Heart left ventricle (tissue), 16 donors: ENCODE results near the gene ZNF839. TPM values are rescaled to one million over a fixed set of nuclear protein-coding genes. Genes with fewer than 3 reads are reported as not detected.
"Not testable (repeated sequence)": the region's sequence is repeated elsewhere in the genome, so short reads cannot be mapped to it uniquely, and the experiment has no call there.

Experiments
- ATAC-seq, 4 donors: fragments of 200-7000 bp; cut with Tn5 transposase; one replicate each; pipeline ENCODE4 v1.9.1; 2020 to 2022; ENCODE audit warnings: moderate library complexity in 4 of 4, mild to moderate bottlenecking in 3 of 4, moderate number of reproducible peaks in 1 of 4
- DNase-seq, 5 donors: peaks; one replicate each; pipeline ENCODE4 v3.0.0-alpha.2; 2020
- H3K27ac ChIP-seq, 12 donors: fragments of 200-600 bp; sonication (generic) in 4 of 12; one replicate each; pipeline versions ENCODE4 v1.5.0 to v1.8.0; 2016 to 2022; ENCODE audit warnings: mild to moderate bottlenecking in 2 of 12
- H3K27me3 ChIP-seq, 9 donors: fragments of 200-600 bp; sonication (generic) in 2 of 9; one replicate each; pipeline versions ENCODE4 v1.5.1 to v1.8.0; 2016 to 2022; ENCODE audit warnings: mild to moderate bottlenecking in 3 of 9
- H3K36me3 ChIP-seq, 9 donors: fragments of 200-600 bp; sonication (generic) in 2 of 9; one replicate each; pipeline versions ENCODE4 v1.5.0 to v1.8.0; 2018 to 2022; ENCODE audit warnings: mild to moderate bottlenecking in 2 of 9
- H3K4me1 ChIP-seq, 12 donors: fragments of 200-600 bp; sonication (generic) in 4 of 12; one replicate each; pipeline versions ENCODE4 v1.5.0 to v1.8.0; 2016 to 2022; ENCODE audit warnings: mild to moderate bottlenecking in 3 of 12
- H3K4me3 ChIP-seq, 12 donors: fragments of 200-600 bp; sonication (generic) in 4 of 12; one replicate each; pipeline versions ENCODE4 v1.5.0 to v1.8.0; 2017 to 2022; ENCODE audit warnings: mild to moderate bottlenecking in 9 of 12, moderate library complexity in 4 of 12
- H3K9me3 ChIP-seq, 12 donors: fragments of 200-600 bp; sonication (generic) in 4 of 12; one replicate each; pipeline versions ENCODE4 v1.5.0 to v1.8.0; 2016 to 2022; ENCODE audit warnings: mild to moderate bottlenecking in 1 of 12
- CTCF ChIP-seq, 12 donors: fragments of 200-600 bp; sonication (generic) in 4 of 12; IDR thresholded peaks; one replicate each; pipeline versions ENCODE4 v1.5.0 to v1.8.0; 2018 to 2022; ENCODE audit warnings: antibody characterized with exemption in 12 of 12, mild to moderate bottlenecking in 5 of 12
- POLR2A ChIP-seq, 2 donors: fragments of 450-650 bp; IDR thresholded peaks; one replicate each; pipeline ENCODE4 v1.6.1; 2017; ENCODE audit warnings: antibody characterized with exemption in 2 of 2, mild to moderate bottlenecking in 2 of 2, moderate library complexity in 2 of 2
- WGBS, 4 donors: extraction: QIAGEN DNeasy Blood & Tissue Kit in 2 of 4; methylation state at CpG; one replicate each; pipeline versions ENCODE4 v1.1.5 to v1.1.7; 2013 to 2018; 5-methylcytosine and 5-hydroxymethylcytosine counted together
- intact Hi-C, 10 donors: fragments of 100-400 bp; cut with DNase I; formaldehyde crosslinking; loops; one replicate each; pipeline versions ENCODE4 v1.11.1 to v1.14.2; 2022
- polyA plus RNA-seq, 2 donors: library from polyadenylated mRNA; stranded (reverse); fragments of 200-250 nt; gene quantifications; one replicate each; pipeline ENCODE4 v1.2.3, GENCODE V29; 2013
- total RNA-seq, 9 donors: library from RNA; depleted of rRNA in 2 of 9; stranded (reverse); fragments of >200 nt in 2 of 9; fragmentation: NEBNext Ultra II Directional in 3 of 9; extraction: Animal tissue kit (Norgen Biotek cat#: 25700) in 3 of 9; gene quantifications; one replicate each; pipeline versions ENCODE4 v1.1.0 to v1.2.4, GENCODE V29; 2016 to 2023
- donor health status: ischemic (EF 13 %, LVEDD 7.1; RV severe dilation, severe dysfunction).
- donor health status: healthy with polysubstance abuse.
- donor health status: DM: no; HTN: yes; CAD: no.
- donor health status: DM: no; HTN: no; CAD: no.
- donor health status: ischemic (EF 25% LVEDD 6.9; RV normal size, moderate dysfunction).
- donor health status: ischemic (EF 25% LVEDD 5.7; RV mildly dilated, moderate dysfunction).
- donor health status: healthy.
- donor health status: DM: yes; HTN: yes; CAD: no.
- donor health status: ischemic (EF 35%, LVEDD 5.7; RV mildly dilated, moderate dysfunction).
- donor health status: nonischemic (EF 11% LVEDD 7.7; RV severe dilation, severe dysfunction).
- donor health status: DM: yes; HTN: yes; CAD: no.
- donor health status: PGD.
- donor health status: ischemic (EF 29% LVEDD 5.4; RV normal size, mild dysfunction).
- donor health status: nonischemic (EF 23%, LVEDD 6.1; RV moderate dilation, normal function).

Gene ZNF839
- total and polyA plus RNA-seq, 11 donors, result 4.3 to 12.3 (median 8.7) TPM

GRCh38 chr14:102351023-102351422 lies 31.5 kb downstream of the ZNF839 start:
- no peaks in the 10 kb centered on the region for H3K27me3 ChIP-seq
- no peaks in the 10 kb centered on the region for H3K9me3 ChIP-seq
- DNase-seq (peak in 4 of 5 donors; percentile 49 to 69 (median 60)), ATAC-seq (peak; percentile 36 to 94 (median 65))
- intact Hi-C loops, result no loop called here
- peaks cover 0 to 24% (median 11%) of the 10 kb centered on the region in 12 donors for H3K4me1 ChIP-seq
- TF ChIP-seq CTCF (IDR thresholded peaks at IDR 0.05) (no peak), POLR2A (IDR thresholded peaks at IDR 0.05) (no peak)
- H3K27ac ChIP-seq, result peak overlapping the region; percentile 0 to 77 (median 66)
- WGBS, 4 donors, result 55 to 68% (median 61%) methylated on average over 9 to 10 of the region's 10 CpGs
- peaks cover 3 to 94% (median 81%) of the 10 kb centered on the region in 9 donors for H3K36me3 ChIP-seq
- H3K4me3 ChIP-seq, result peak overlapping the region in 1 of 12 donors; percentile 4

- Histone ChIP-seq H3K36me3 (peaks cover 3 to 94% (median 81%) of the 10 kb centered on the region in 9 donors), H3K27ac (peak overlapping the region; percentile 4 to 77 (median 66)), H3K4me1 (peaks cover 0 to 24% (median 11%) of the 10 kb centered on the region in 12 donors), H3K4me3 (peak overlapping the region in 1 of 12 donors; percentile 8)
- ATAC-seq, result peak in 2 of 4 donors; percentile 65 to 86
- DNase-seq, intact Hi-C loops, H3K27me3 ChIP-seq, H3K9me3 ChIP-seq: not testable (repeated sequence)
- WGBS, 4 donors, result 43 to 69% (median 48%) methylated on average over 9 of the region's 9 CpGs
Observed at GRCh38 chr14:102351593-102351992, 32.0 kb downstream of the ZNF839 start.

GRCh38 chr14:102352213-102352612 lies 32.7 kb downstream of the ZNF839 start:
- DNase-seq (no peak), ATAC-seq (no peak)
- TF ChIP-seq CTCF (IDR thresholded peaks at IDR 0.05) (no peak), POLR2A (IDR thresholded peaks at IDR 0.05) (no peak)
- peaks cover 0 to 24% (median 11%) of the 10 kb centered on the region in 12 donors for H3K4me1 ChIP-seq
- H3K9me3 ChIP-seq, result no peaks in the 10 kb centered on the region
- peaks cover 3 to 94% (median 81%) of the 10 kb centered on the region in 9 donors for H3K36me3 ChIP-seq
- intact Hi-C loops, result no loop called here
- H3K27me3 ChIP-seq, result no peaks in the 10 kb centered on the region
- peak overlapping the region; percentile 4 to 77 (median 62) for H3K27ac ChIP-seq
- 77 to 92% (median 80%) methylated on average over 4 of the region's 4 CpGs for whole genome bisulfite sequencing, 4 donors
- no peak overlapping the region for H3K4me3 ChIP-seq

GRCh38 chr14:102353126-102353619 lies 33.6 kb downstream of the ZNF839 start:
- Histone ChIP-seq H3K36me3 (peaks cover 0 to 94% (median 81%) of the 10 kb centered on the region in 9 donors), H3K4me3 (no peak overlapping the region), H3K9me3 (no peaks in the 10 kb centered on the region), H3K27ac (no peak overlapping the region), H3K4me1 (peaks cover 0 to 24% (median 11%) of the 10 kb centered on the region in 12 donors), H3K27me3 (no peaks in the 10 kb centered on the region)
- no peak for TF ChIP-seq CTCF (IDR thresholded peaks at IDR 0.05)
- no peak for TF ChIP-seq POLR2A (IDR thresholded peaks at IDR 0.05)
- intact Hi-C loops, result no loop called here
- 83 to 88% (median 84%) methylated on average over 8 of the region's 8 CpGs for WGBS, 4 donors
- ATAC-seq, result no peak
- no peak for DNase-seq

GRCh38 chr14:102356280-102356679 lies 36.7 kb downstream of the ZNF839 start:
- ATAC-seq (no peak), DNase-seq (no peak)
- Histone ChIP-seq H3K4me1 (peaks cover 0 to 19% (median 11%) of the 10 kb centered on the region in 12 donors), H3K27me3 (no peaks in the 10 kb centered on the region), H3K9me3 (no peaks in the 10 kb centered on the region), H3K4me3 (no peak overlapping the region), H3K27ac (no peak overlapping the region), H3K36me3 (peaks cover 0 to 86% (median 81%) of the 10 kb centered on the region in 9 donors)
- WGBS, 4 donors, result 88 to 95% (median 94%) methylated on average over 3 of the region's 3 CpGs
- intact Hi-C loops, result no loop called here
- TF ChIP-seq CTCF (IDR thresholded peaks at IDR 0.05) (no peak), POLR2A (IDR thresholded peaks at IDR 0.05) (no peak)
